OCI-LY7 (cell line): Measurements from ENCODE around the gene WNT1. TPM values are rescaled to one million over a fixed set of nuclear protein-coding genes. Genes with fewer than 3 reads are reported as not detected.

Experiments used
- BruUV-seq: library from RNA; stranded (reverse); fragments of 400-500 nt; replicated peaks from 2 replicates; lab custom pipeline; 2021; lab: Mats Ljungman, UMichigan
- CTCF ChIA-PET: fragments of 300-600 bp; sonication (Branson Sonifier 250); formaldehyde crosslinking; loops from one replicate; lab custom pipeline; 2022; ENCODE audit warnings: antibody characterized with exemption; ENCODE audit not compliant: unreplicated experiment; lab: Charles Lee
- POLR2A ChIA-PET: fragments of 300-600 bp; sonication (Branson Sonifier 250); formaldehyde crosslinking; loops from one replicate; lab custom pipeline; 2022; ENCODE audit warnings: antibody characterized with exemption; lab: Charles Lee
- DNase-seq: peaks from one replicate; pipeline ENCODE4 v3.0.0-alpha.2; 2015; ENCODE audit warnings: low spot score
- H2AFZ ChIP-seq: fragments of 200-600 bp; sonication (generic), shearing (Covaris generic); 2 replicates; pipeline ENCODE4 v1.6.1; 2014; ENCODE audit warnings: mild to moderate bottlenecking, antibody characterized with exemption, low read length, moderate library complexity
- H3K27ac ChIP-seq: fragments of 200-600 bp; sonication (generic); 2 replicates; pipeline ENCODE4 v1.5.1; 2014; ENCODE audit warnings: mixed run types, low read depth, mild to moderate bottlenecking, moderate library complexity, low read length, inconsistent platforms; ENCODE audit not compliant: poor library complexity, severe bottlenecking
- H3K36me3 ChIP-seq: fragments of 200-600 bp; sonication (generic); 2 replicates; pipeline ENCODE4 v1.6.1; 2014; ENCODE audit warnings: mild to moderate bottlenecking, antibody characterized with exemption, low read length, moderate library complexity, mixed read lengths; ENCODE audit not compliant: insufficient read depth
- H3K4me1 ChIP-seq: fragments of 200-600 bp; sonication (generic); 2 replicates; pipeline ENCODE4 v1.5.1; 2014; ENCODE audit warnings: mild to moderate bottlenecking, low read length; ENCODE audit not compliant: insufficient read depth, poor library complexity, severe bottlenecking
- H3K4me2 ChIP-seq: fragments of 200-600 bp; sonication (generic); 2 replicates; pipeline ENCODE4 v1.6.1; 2014; ENCODE audit warnings: mild to moderate bottlenecking, low read length
- H3K4me3 ChIP-seq: fragments of 200-600 bp; sonication (generic); 2 replicates; pipeline ENCODE4 v1.5.1; 2014; ENCODE audit warnings: mild to moderate bottlenecking, low read depth, low read length; ENCODE audit not compliant: poor library complexity, severe bottlenecking
- H3K79me2 ChIP-seq: fragments of 200-600 bp; sonication (generic); 2 replicates; pipeline ENCODE4 v1.6.1; 2016; ENCODE audit warnings: low read depth, mild to moderate bottlenecking, low read length, moderate library complexity, mixed read lengths; ENCODE audit not compliant: insufficient read depth
- H3K9me2 ChIP-seq: fragments of 200-600 bp; sonication (generic); 2 replicates; pipeline ENCODE4 v1.6.1; 2016; ENCODE audit warnings: mild to moderate bottlenecking, low read length, mixed read lengths; ENCODE audit not compliant: insufficient read depth
- H3K9me3 ChIP-seq: fragments of 200-600 bp; sonication (generic); 2 replicates; pipeline ENCODE4 v1.6.1; 2014; ENCODE audit warnings: mild to moderate bottlenecking, mixed run types, low read length, mixed read lengths
- H4K20me1 ChIP-seq: fragments of 200-600 bp; sonication (generic); 2 replicates; pipeline ENCODE4 v1.6.1; 2014; ENCODE audit warnings: mild to moderate bottlenecking, antibody characterized with exemption, low read length, moderate library complexity, mixed read lengths; ENCODE audit not compliant: insufficient read depth
- EZH2phosphoT487 ChIP-seq: fragments of 200-600 bp; sonication (generic); IDR thresholded peaks from 2 replicates; pipeline ENCODE4 v1.6.1; 2018; ENCODE audit warnings: low read depth, borderline replicate concordance, mild to moderate bottlenecking, mixed run types, antibody characterized with exemption, low read length, moderate library complexity, mixed read lengths
- intact Hi-C: fragments of 100-400 bp; cut with micrococcal nuclease; formaldehyde crosslinking; loops from one replicate; pipeline ENCODE4 v1.10.0; 2022; ENCODE audit not compliant: unreplicated experiment
- total RNA-seq, 2 experiments: library from RNA; depleted of rRNA in 1 of 2; stranded (reverse); fragments of >200 nt in 1 of 2; shearing (Covaris generic) in 1 of 2; gene quantifications; 2 replicates each; pipeline ENCODE4 v1.2.3, GENCODE V29; 2014 to 2022
- TF ChIP-seq, protein P1 (sequence below): fragments of 200-600 bp; sonication (generic); conservative IDR thresholded peaks from 2 replicates; pipeline ENCODE4 v1.5.1; 2014; ENCODE audit warnings: mild to moderate bottlenecking, antibody characterized with exemption, low read length, moderate library complexity, mixed read lengths

WNT1 gene
- total RNA-seq, 2 experiments from 2014 or later: not detected

GRCh38 chr12:48998497-48999353 is 20.6 kb downstream of the WNT1 start:
- no peak for DNase-seq

DNA sequence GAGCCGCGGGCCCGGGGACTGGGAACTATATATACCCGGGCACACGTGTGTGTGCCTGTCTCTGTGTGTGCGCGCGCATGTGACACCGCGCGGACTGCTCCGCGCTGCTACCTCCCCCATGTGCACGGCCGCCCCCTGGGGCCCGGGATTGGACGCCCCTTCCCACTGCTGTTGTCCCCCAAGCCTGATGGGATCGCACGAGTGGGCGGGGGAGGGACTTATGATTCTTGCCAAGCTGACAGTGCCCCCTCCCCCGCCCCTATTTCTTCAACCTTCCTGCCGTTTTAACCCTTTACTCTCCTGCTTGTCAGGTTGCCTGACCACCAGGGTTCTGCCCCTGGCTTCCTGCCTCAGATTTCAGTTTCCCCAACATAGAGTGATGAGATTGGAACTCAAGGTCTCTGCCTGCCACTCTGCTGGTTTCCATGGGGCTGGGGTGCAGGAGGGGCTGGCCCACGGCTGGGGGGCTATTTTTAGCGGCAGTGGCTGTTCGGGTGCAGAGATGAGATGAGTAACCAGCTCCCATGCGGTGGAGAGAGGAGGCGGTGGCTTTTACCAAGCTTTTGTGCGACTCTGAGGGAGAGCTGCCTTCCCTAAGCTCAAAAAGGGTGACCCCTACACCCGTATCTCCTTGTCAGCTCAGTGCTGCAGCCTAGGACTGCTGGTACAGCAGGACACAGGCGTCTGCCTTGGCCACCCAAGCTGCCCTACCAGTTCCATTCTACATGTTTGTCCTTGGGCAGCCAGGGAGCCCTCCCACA is 21.4 kb downstream of the WNT1 start, which contains the start of gene DDN:
DDN (minus strand) TSS at position 5 of the 761 bp plus-strand sequence. CDS start 88 bp downstream, outside the sequence.
- intact Hi-C loops: loop anchor here (5.0 kb wide), 1 partner anchor 98 kb away; no protein-coding TSS in a partner anchor
- Histone ChIP-seq H3K9me3 (no peaks in the 10 kb centered on the region), H3K4me1 (peaks cover 30% of the 10 kb centered on the region), H3K4me3 (peak within 1 kb of the TSS; percentile 34), H2AFZ (no peak within 1 kb of the TSS), H3K27ac (no peak within 1 kb of the TSS), H4K20me1 (no peaks in the 10 kb centered on the region), H3K79me2 (no peaks in the 10 kb centered on the region), H3K4me2 (peak within 1 kb of the TSS; percentile 68), H3K36me3 (peaks cover 19% of the 10 kb centered on the region), H3K9me2 (no peaks in the 10 kb centered on the region)
- TF ChIP-seq, protein P1, sequence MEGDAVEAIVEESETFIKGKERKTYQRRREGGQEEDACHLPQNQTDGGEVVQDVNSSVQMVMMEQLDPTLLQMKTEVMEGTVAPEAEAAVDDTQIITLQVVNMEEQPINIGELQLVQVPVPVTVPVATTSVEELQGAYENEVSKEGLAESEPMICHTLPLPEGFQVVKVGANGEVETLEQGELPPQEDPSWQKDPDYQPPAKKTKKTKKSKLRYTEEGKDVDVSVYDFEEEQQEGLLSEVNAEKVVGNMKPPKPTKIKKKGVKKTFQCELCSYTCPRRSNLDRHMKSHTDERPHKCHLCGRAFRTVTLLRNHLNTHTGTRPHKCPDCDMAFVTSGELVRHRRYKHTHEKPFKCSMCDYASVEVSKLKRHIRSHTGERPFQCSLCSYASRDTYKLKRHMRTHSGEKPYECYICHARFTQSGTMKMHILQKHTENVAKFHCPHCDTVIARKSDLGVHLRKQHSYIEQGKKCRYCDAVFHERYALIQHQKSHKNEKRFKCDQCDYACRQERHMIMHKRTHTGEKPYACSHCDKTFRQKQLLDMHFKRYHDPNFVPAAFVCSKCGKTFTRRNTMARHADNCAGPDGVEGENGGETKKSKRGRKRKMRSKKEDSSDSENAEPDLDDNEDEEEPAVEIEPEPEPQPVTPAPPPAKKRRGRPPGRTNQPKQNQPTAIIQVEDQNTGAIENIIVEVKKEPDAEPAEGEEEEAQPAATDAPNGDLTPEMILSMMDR: no peak; the same call in 1 of the 2 replicates
- TF ChIP-seq EZH2phosphoT487: no peak
- no TSS peak for BruUV-seq
- ChIA-PET CTCF (interaction anchor here (0.7 to 0.8 kb wide), 2 partner anchors 42 to 89 kb away, joined by 3 read pairs; partner anchors contain the start of gene ARF3), POLR2A (interaction anchor here (1.1 to 1.2 kb wide), 3 partner anchors 12 to 135 kb away, joined by 3 to 6 read pairs (median 3); no protein-coding TSS in a partner anchor)
- peak; percentile 40 for DNase-seq

More at GRCh38 chr12:48998497-48999353, 20.6 kb downstream of the WNT1 start:
- Histone ChIP-seq H3K4me1 (peaks cover 30% of the 10 kb centered on the region), H3K36me3 (peaks cover 19% of the 10 kb centered on the region), H3K9me3 (no peaks in the 10 kb centered on the region), H3K4me3 (peak overlapping the region; percentile 34), H2AFZ (no peak overlapping the region), H3K4me2 (peak overlapping the region; percentile 67), H3K27ac (no peak overlapping the region), H4K20me1 (no peaks in the 10 kb centered on the region), H3K79me2 (no peaks in the 10 kb centered on the region), H3K9me2 (no peaks in the 10 kb centered on the region)
- BruUV-seq: no TSS peak
- ChIA-PET CTCF (interaction anchor here (0.7 to 0.8 kb wide), 2 partner anchors 41 to 90 kb away, joined by 3 read pairs; partner anchors contain the start of gene ARF3), POLR2A (interaction anchor here (1.1 to 1.2 kb wide), 3 partner anchors 16 to 134 kb away, joined by 3 to 6 read pairs (median 4); no protein-coding TSS in a partner anchor)
- peak; percentile 76; the same call in 1 of the 2 replicates for TF ChIP-seq EZH2phosphoT487
- TF ChIP-seq, protein P1: no peak
- intact Hi-C loops: loop anchor here (5.0 kb wide), 1 partner anchor 99 kb away; no protein-coding TSS in a partner anchor
